HG03354 (cell line): ENCODE data around the gene CLEC2D.
"Not testable (repeated sequence)": the region's sequence is repeated elsewhere in the genome, so short reads cannot be mapped to it uniquely, and the experiment has no call there.

Experiments
- ATAC-seq: cut with Tn5 transposase; IDR thresholded peaks from one replicate; pipeline ENCODE4 v1.9.1; 2021; ENCODE audit warnings: mild to moderate bottlenecking; ENCODE audit not compliant: unreplicated experiment, poor library complexity, severe bottlenecking

The CLEC2D gene

GRCh38 chr12:9721394-9722092, 52.0 kb downstream of the CLEC2D start:
- ATAC-seq: peak; percentile 63

- no peak for ATAC-seq
These were observed 54.5 kb downstream of the CLEC2D start for GRCh38 chr12:9724023-9724422.

GRCh38 chr12:9725213-9725870, 55.8 kb downstream of the CLEC2D start:
- ATAC-seq: no peak

GRCh38 chr12:9727813-9728212, 58.3 kb downstream of the CLEC2D start:
- ATAC-seq: no peak

GRCh38 chr12:9729082-9729481, 59.6 kb downstream of the CLEC2D start:
- ATAC-seq: no peak

GRCh38 chr12:9730011-9730410, 60.5 kb downstream of the CLEC2D start:
- no peak for ATAC-seq

- ATAC-seq: no peak
These were observed 61.1 kb downstream of the CLEC2D start for GRCh38 chr12:9730591-9730990.

GRCh38 chr12:9731393-9731792, 61.9 kb downstream of the CLEC2D start:
- no peak for ATAC-seq

- ATAC-seq: peak; percentile 53
These were observed 62.3 kb downstream of the CLEC2D start for GRCh38 chr12:9731797-9732196.

GRCh38 chr12:9732921-9733461, 63.5 kb downstream of the CLEC2D start, which contains the start of gene CLECL1:
Gene CLECL1 (minus strand): TSS chr12:9733097.
- ATAC-seq: peak; percentile 45

- ATAC-seq: no peak
These were observed 66.1 kb downstream of the CLEC2D start for GRCh38 chr12:9735601-9736000.

- ATAC-seq: peak; percentile 34
These were observed 67.6 kb downstream of the CLEC2D start for GRCh38 chr12:9736936-9737705.

- not testable (repeated sequence) for ATAC-seq
These were observed 69.4 kb downstream of the CLEC2D start for GRCh38 chr12:9738905-9739304.

GRCh38 chr12:9739404-9740105, 70.0 kb downstream of the CLEC2D start:
- not testable (repeated sequence) for ATAC-seq

GRCh38 chr12:9740106-9740750, 70.7 kb downstream of the CLEC2D start:
- no peak for ATAC-seq

GRCh38 chr12:9741726-9742125, 72.2 kb downstream of the CLEC2D start:
- peak; percentile 80 for ATAC-seq

GRCh38 chr12:9742661-9743060, 73.1 kb downstream of the CLEC2D start:
- ATAC-seq: peak; percentile 45

- no peak for ATAC-seq
These were observed 75.7 kb downstream of the CLEC2D start for GRCh38 chr12:9745199-9745598.
